Panc1 (cell line): ENCODE data around the gene CD101. TPM values are rescaled to one million over a fixed set of nuclear protein-coding genes. Genes with fewer than 3 reads are reported as not detected.

Experiments used
- ATAC-seq: fragments of 200-7000 bp; cut with Tn5 transposase; 2 replicates; pipeline ENCODE4 v1.9.1; 2020; ENCODE audit warnings: mild to moderate bottlenecking, moderate library complexity
- BruUV-seq: library from RNA; stranded (reverse); fragments of 400-500 nt; replicated peaks from 2 replicates; lab custom pipeline; 2021; lab: Mats Ljungman, UMichigan
- CTCF ChIA-PET: fragments of 300-600 bp; sonication (Branson Sonifier 250); formaldehyde crosslinking; loops from one replicate; lab custom pipeline; 2022; ENCODE audit warnings: antibody characterized with exemption; lab: Charles Lee
- POLR2A ChIA-PET: fragments of 300-600 bp; sonication (Branson Sonifier 250); formaldehyde crosslinking; loops from one replicate; lab custom pipeline; 2022; ENCODE audit warnings: antibody characterized with exemption; lab: Charles Lee
- DNase-seq: peaks from one replicate; pipeline ENCODE4 v3.0.0-alpha.2; 2010; ENCODE audit warnings: low read depth, low spot score
- H3K27ac ChIP-seq: 2 replicates; pipeline ENCODE4 v1.5.1; 2011; ENCODE audit warnings: mild to moderate bottlenecking, low read length, inconsistent platforms
- H3K27me3 ChIP-seq: fragments of 200-500 bp; sonication (Bioruptor generic); 2 replicates; pipeline ENCODE4 v1.6.0; 2014; ENCODE audit warnings: low read length, inconsistent platforms; ENCODE audit not compliant: control insufficient read depth, insufficient read depth
- H3K36me3 ChIP-seq: fragments of 200-500 bp; sonication (Bioruptor generic); 2 replicates; pipeline ENCODE4 v1.5.1; 2014; ENCODE audit warnings: inconsistent platforms, mild to moderate bottlenecking, low read length, moderate library complexity; ENCODE audit not compliant: control insufficient read depth, insufficient read depth
- H3K4me1 ChIP-seq: 2 replicates; pipeline ENCODE4 v1.5.1; 2011; ENCODE audit warnings: inconsistent platforms, mild to moderate bottlenecking, low read length, moderate library complexity; ENCODE audit not compliant: control insufficient read depth, insufficient read depth
- H3K4me3 ChIP-seq, 2 experiments: 2 replicates each; pipeline ENCODE4 v1.5.1; 2011 to 2012; ENCODE audit warnings: low read depth in 2 of 2, low read length in 2 of 2, mild to moderate bottlenecking in 2 of 2, inconsistent platforms in 1 of 2, moderate library complexity in 1 of 2
- H3K9me3 ChIP-seq: fragments of 200-500 bp; sonication (Bioruptor generic); 2 replicates; pipeline ENCODE4 v1.5.1; 2014; ENCODE audit warnings: low read depth, mild to moderate bottlenecking, inconsistent platforms, low read length, moderate library complexity; ENCODE audit not compliant: control insufficient read depth, insufficient read depth
- POLR2AphosphoS5 ChIP-seq: IDR thresholded peaks from 2 replicates; pipeline ENCODE4 v1.6.1; 2012; ENCODE audit warnings: mild to moderate bottlenecking, low read depth, low read length, moderate library complexity
- SIN3A ChIP-seq: IDR thresholded peaks from 2 replicates; pipeline ENCODE4 v1.6.1; 2012; ENCODE audit warnings: low read depth, mild to moderate bottlenecking, low read length, moderate library complexity, borderline replicate concordance; ENCODE audit not compliant: insufficient read depth
- TCF7L2 ChIP-seq: IDR thresholded peaks from 2 replicates; pipeline ENCODE4 v1.6.1; 2011; ENCODE audit warnings: mild to moderate bottlenecking, low read depth, low read length, inconsistent platforms
- in situ Hi-C: cut with HindIII; loops from 2 replicates; pipeline ENCODE4 v1.10.0; 2016; ENCODE audit warnings: low sequenced_read_pairs, low pct_unique_long_range_greater_than_20kb
- intact Hi-C: fragments of 100-400 bp; cut with micrococcal nuclease; formaldehyde crosslinking; loops from one replicate; pipeline ENCODE4 v1.10.0; 2022; ENCODE audit not compliant: unreplicated experiment
- total RNA-seq: library from RNA; stranded (reverse); gene quantifications from one replicate; pipeline ENCODE4 v1.2.1, GENCODE V29; 2021; ENCODE audit not compliant: unreplicated experiment
- TF ChIP-seq, protein P1 (sequence below), 2 experiments: IDR thresholded peaks; 2 replicates each; pipeline ENCODE4 v1.6.1; 2011 to 2012; ENCODE audit warnings: low read depth in 2 of 2, control low read depth in 1 of 2, low read length in 1 of 2, mild to moderate bottlenecking in 1 of 2, moderate library complexity in 1 of 2; ENCODE audit not compliant: insufficient read depth in 1 of 2
- TF ChIP-seq, protein P2 (sequence below): fragments of 450-650 bp; IDR thresholded peaks from 2 replicates; pipeline ENCODE4 v1.5.1; 2017; ENCODE audit warnings: mild to moderate bottlenecking

The CD101 gene
- total RNA-seq, 1 experiment from 2014 or later, result not detected

- H3K4me1 ChIP-seq, result no peaks in the 10 kb centered on the region
- DNase-seq (no peak), ATAC-seq (no peak)
- intact Hi-C loops, result no loop called here
- H3K27me3 ChIP-seq, result no peaks in the 10 kb centered on the region
- TF ChIP-seq, protein P1, sequence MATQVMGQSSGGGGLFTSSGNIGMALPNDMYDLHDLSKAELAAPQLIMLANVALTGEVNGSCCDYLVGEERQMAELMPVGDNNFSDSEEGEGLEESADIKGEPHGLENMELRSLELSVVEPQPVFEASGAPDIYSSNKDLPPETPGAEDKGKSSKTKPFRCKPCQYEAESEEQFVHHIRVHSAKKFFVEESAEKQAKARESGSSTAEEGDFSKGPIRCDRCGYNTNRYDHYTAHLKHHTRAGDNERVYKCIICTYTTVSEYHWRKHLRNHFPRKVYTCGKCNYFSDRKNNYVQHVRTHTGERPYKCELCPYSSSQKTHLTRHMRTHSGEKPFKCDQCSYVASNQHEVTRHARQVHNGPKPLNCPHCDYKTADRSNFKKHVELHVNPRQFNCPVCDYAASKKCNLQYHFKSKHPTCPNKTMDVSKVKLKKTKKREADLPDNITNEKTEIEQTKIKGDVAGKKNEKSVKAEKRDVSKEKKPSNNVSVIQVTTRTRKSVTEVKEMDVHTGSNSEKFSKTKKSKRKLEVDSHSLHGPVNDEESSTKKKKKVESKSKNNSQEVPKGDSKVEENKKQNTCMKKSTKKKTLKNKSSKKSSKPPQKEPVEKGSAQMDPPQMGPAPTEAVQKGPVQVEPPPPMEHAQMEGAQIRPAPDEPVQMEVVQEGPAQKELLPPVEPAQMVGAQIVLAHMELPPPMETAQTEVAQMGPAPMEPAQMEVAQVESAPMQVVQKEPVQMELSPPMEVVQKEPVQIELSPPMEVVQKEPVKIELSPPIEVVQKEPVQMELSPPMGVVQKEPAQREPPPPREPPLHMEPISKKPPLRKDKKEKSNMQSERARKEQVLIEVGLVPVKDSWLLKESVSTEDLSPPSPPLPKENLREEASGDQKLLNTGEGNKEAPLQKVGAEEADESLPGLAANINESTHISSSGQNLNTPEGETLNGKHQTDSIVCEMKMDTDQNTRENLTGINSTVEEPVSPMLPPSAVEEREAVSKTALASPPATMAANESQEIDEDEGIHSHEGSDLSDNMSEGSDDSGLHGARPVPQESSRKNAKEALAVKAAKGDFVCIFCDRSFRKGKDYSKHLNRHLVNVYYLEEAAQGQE (IDR thresholded peaks at IDR 0.05; ENCODE audit: insufficient read depth in 1 of 2, low read depth in 2 of 2, low read length in 1 of 2), result no peak
- TF ChIP-seq TCF7L2, result no peak
- TF ChIP-seq, protein P2, sequence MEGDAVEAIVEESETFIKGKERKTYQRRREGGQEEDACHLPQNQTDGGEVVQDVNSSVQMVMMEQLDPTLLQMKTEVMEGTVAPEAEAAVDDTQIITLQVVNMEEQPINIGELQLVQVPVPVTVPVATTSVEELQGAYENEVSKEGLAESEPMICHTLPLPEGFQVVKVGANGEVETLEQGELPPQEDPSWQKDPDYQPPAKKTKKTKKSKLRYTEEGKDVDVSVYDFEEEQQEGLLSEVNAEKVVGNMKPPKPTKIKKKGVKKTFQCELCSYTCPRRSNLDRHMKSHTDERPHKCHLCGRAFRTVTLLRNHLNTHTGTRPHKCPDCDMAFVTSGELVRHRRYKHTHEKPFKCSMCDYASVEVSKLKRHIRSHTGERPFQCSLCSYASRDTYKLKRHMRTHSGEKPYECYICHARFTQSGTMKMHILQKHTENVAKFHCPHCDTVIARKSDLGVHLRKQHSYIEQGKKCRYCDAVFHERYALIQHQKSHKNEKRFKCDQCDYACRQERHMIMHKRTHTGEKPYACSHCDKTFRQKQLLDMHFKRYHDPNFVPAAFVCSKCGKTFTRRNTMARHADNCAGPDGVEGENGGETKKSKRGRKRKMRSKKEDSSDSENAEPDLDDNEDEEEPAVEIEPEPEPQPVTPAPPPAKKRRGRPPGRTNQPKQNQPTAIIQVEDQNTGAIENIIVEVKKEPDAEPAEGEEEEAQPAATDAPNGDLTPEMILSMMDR, result no peak
- no peak for TF ChIP-seq SIN3A
- TF ChIP-seq POLR2AphosphoS5, result no peak
- no peak overlapping the region for H3K27ac ChIP-seq
- CTCF ChIA-PET, result no interaction called here
- H3K9me3 ChIP-seq, result no peaks in the 10 kb centered on the region
- in situ Hi-C loops, result no loop called here
- H3K36me3 ChIP-seq, result no peaks in the 10 kb centered on the region
- BruUV-seq, result no TSS peak
- H3K4me3 ChIP-seq, result no peak overlapping the region
- POLR2A ChIA-PET, result no interaction called here
Observed at GRCh38 chr1:116993286-116993685, 8.3 kb upstream of the CD101 start.

DNA sequence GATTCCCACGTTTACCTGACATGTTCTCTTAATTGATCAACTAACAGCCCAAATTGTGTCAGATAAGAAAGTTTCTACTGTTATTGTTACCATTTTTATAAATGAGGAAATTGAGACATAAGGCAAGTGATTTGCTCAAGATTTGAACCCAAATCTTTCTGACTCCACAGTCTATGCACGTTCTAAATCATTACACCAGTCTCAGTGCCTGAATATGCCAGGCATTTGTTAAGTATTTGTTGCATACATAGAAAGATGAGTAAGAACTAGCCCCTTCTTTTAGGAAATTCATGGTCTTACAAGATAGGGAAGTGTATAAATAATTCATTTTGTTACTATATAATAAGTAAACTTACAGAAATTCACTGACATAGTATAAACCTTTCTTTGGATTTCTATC lies 7.1 kb upstream of the CD101 start:
- Histone ChIP-seq H3K4me1 (no peaks in the 10 kb centered on the region), H3K4me3 (no peak overlapping the region), H3K27me3 (no peaks in the 10 kb centered on the region), H3K36me3 (no peaks in the 10 kb centered on the region), H3K9me3 (no peaks in the 10 kb centered on the region), H3K27ac (no peak overlapping the region)
- no peak for DNase-seq
- no peak for ATAC-seq
- CTCF ChIA-PET, result no interaction called here
- TF ChIP-seq TCF7L2 (no peak), POLR2AphosphoS5 (no peak), SIN3A (no peak)
- TF ChIP-seq, protein P1 (IDR thresholded peaks at IDR 0.05; ENCODE audit: insufficient read depth in 1 of 2, low read depth in 2 of 2, low read length in 1 of 2), result no peak
- TF ChIP-seq, protein P2, result no peak
- intact Hi-C loops, result no loop called here
- no TSS peak for BruUV-seq
- POLR2A ChIA-PET, result no interaction called here
- in situ Hi-C loops, result no loop called here
